ENCODE results near the gene MPP4.

MPP4 gene

GRCh38 chr2:201642086-201642578, 56.3 kb downstream of the MPP4 start:
- in situ Hi-C loops (cut with MboI; ENCODE audit: low pct_unique_long_range_greater_than_20kb, low sequenced_read_pairs, unreplicated experiment), result no loop called here
- no peak for DNase-seq (ENCODE audit: low spot score)
- TF ChIP-seq, protein P1, sequence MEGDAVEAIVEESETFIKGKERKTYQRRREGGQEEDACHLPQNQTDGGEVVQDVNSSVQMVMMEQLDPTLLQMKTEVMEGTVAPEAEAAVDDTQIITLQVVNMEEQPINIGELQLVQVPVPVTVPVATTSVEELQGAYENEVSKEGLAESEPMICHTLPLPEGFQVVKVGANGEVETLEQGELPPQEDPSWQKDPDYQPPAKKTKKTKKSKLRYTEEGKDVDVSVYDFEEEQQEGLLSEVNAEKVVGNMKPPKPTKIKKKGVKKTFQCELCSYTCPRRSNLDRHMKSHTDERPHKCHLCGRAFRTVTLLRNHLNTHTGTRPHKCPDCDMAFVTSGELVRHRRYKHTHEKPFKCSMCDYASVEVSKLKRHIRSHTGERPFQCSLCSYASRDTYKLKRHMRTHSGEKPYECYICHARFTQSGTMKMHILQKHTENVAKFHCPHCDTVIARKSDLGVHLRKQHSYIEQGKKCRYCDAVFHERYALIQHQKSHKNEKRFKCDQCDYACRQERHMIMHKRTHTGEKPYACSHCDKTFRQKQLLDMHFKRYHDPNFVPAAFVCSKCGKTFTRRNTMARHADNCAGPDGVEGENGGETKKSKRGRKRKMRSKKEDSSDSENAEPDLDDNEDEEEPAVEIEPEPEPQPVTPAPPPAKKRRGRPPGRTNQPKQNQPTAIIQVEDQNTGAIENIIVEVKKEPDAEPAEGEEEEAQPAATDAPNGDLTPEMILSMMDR (IDR thresholded peaks at IDR 0.05; ENCODE audit: extremely low read depth, insufficient read depth, missing control alignments), result no peak

DNA sequence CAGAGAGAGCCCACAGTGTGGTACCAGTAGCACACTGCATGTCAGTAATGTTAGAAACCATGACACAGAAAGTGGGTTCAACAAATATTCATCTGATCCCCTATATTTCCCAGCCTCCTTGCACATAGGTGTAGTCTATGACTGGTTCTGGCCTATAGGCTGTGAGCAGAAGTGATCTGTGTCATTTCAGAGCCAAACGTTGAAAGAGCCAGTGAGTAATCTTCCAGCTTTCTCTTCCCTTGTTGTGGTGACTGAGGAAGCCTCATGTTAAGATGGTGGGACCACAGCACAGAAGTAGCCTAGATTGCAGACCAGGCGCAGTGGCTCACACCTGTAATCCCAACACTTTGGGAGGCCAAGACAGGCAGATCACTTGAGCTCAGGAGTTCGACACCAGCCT, 59.2 kb downstream of the MPP4 start:
- in situ Hi-C loops (cut with MboI; ENCODE audit: low pct_unique_long_range_greater_than_20kb, low sequenced_read_pairs, unreplicated experiment), result no loop called here
- TF ChIP-seq, protein P1 (IDR thresholded peaks at IDR 0.05; ENCODE audit: extremely low read depth, insufficient read depth, missing control alignments), result no peak
- no peak for DNase-seq (ENCODE audit: low spot score)

- TF ChIP-seq, protein P1 (IDR thresholded peaks at IDR 0.05; ENCODE audit: extremely low read depth, insufficient read depth, missing control alignments), result no peak
- in situ Hi-C loops (cut with MboI; ENCODE audit: low pct_unique_long_range_greater_than_20kb, low sequenced_read_pairs, unreplicated experiment), result no loop called here
- DNase-seq (ENCODE audit: low spot score), result no peak
These were observed 60.1 kb downstream of the MPP4 start for GRCh38 chr2:201638326-201638725.

DNA sequence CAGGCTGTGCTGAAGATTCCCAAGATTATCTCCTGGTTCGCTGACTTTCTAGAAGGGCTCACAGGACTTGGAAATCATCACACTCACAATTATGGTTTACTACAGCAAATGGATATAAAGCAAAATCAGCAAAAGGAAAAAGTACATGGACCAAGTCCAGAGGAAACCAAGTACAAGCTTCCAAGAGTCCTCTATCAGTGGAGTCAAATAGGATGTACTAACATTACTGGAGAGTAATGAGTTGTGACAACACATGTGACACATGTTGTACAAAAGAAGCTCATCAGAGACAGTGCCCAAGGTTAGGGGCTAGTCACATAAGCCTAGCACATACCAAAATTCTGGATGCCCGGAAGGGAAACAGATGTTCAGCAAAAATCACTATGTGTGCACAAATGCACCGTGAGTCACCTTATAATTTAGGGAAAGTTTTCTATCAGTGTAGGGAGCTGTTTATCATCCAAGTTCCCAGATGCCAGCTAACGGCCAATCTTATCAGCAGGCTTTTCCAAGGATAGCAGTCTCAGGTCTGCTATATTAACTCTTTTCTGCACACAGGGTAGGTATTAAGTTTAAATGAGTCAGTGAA, 64.7 kb downstream of the MPP4 start:
- no peak for DNase-seq (ENCODE audit: low spot score)
- TF ChIP-seq, protein P1 (IDR thresholded peaks at IDR 0.05; ENCODE audit: extremely low read depth, insufficient read depth, missing control alignments), result no peak
- in situ Hi-C loops (cut with MboI; ENCODE audit: low pct_unique_long_range_greater_than_20kb, low sequenced_read_pairs, unreplicated experiment), result no loop called here

DNA sequence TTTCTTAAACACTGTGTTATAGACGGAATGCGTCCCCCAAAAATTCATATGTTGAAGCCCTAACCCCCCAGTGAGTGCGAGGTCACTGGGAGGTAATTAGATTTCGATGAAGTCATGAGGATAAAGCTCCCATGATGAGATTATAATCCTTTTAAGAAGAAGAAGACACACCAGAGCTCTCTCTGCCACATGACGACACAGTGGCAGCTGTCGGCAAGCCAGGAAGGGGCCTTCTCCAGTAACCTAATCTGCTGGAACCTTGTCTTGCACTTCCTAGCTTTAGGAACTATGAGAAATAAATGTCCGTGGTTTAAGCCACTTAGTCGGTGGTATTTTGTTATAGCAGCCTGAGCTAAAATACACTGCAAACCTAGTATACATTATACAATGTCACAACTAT, 67.4 kb downstream of the MPP4 start:
- no peak for DNase-seq (ENCODE audit: low spot score)
- TF ChIP-seq, protein P1 (IDR thresholded peaks at IDR 0.05; ENCODE audit: extremely low read depth, insufficient read depth, missing control alignments), result no peak
- in situ Hi-C loops (cut with MboI; ENCODE audit: low pct_unique_long_range_greater_than_20kb, low sequenced_read_pairs, unreplicated experiment), result no loop called here

DNA sequence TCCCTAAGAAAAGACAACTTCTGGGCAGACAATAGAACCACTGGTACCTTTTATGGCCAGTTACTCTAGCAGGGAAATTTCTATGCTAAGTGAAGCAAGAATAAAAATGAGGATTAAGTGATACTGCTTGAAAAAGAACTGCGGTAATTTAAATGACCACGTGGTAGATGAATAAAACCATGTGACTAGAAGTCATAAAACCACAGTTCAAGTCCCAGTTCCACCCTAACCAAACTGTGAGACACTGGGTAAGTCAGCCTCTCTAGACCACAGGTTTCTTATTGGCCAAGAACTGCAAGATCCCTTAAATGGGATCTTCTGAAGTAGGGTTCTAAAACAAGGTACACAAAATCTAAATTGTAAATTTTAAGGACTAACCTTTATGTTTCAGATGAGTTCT, 67.9 kb downstream of the MPP4 start:
- in situ Hi-C loops (cut with MboI; ENCODE audit: low pct_unique_long_range_greater_than_20kb, low sequenced_read_pairs, unreplicated experiment), result no loop called here
- no peak for DNase-seq (ENCODE audit: low spot score)
- TF ChIP-seq, protein P1 (IDR thresholded peaks at IDR 0.05; ENCODE audit: extremely low read depth, insufficient read depth, missing control alignments), result no peak

Data from GM13977 (cell line).